HUES48 (cell line): Measurements from ENCODE around the gene ZBTB43.

Experiments used
- H3K27ac ChIP-seq: one replicate; pipeline ENCODE4 v1.7.0; 2013; ENCODE audit warnings: low read depth, low read length, inconsistent platforms
- H3K27me3 ChIP-seq: 2 replicates; pipeline ENCODE4 v1.6.1; 2013; ENCODE audit warnings: mild to moderate bottlenecking, low read length; ENCODE audit not compliant: control insufficient read depth, insufficient read depth
- H3K36me3 ChIP-seq: 2 replicates; pipeline ENCODE4 v1.6.1; 2013; ENCODE audit warnings: low read length; ENCODE audit not compliant: control insufficient read depth, insufficient read depth
- H3K4me1 ChIP-seq: 2 replicates; pipeline ENCODE4 v1.6.1; 2013; ENCODE audit warnings: mild to moderate bottlenecking, low read length; ENCODE audit not compliant: control insufficient read depth, insufficient read depth
- H3K4me3 ChIP-seq: 2 replicates; pipeline ENCODE4 v1.5.1; 2013; ENCODE audit warnings: mild to moderate bottlenecking, low read depth, low read length
- H3K9ac ChIP-seq: 2 replicates; pipeline ENCODE4 v1.6.1; 2013; ENCODE audit warnings: mild to moderate bottlenecking, low read depth, low read length, moderate library complexity
- H3K9me3 ChIP-seq: 2 replicates; pipeline ENCODE4 v1.6.1; 2013; ENCODE audit warnings: low read length; ENCODE audit not compliant: control insufficient read depth, insufficient read depth

Gene ZBTB43

GRCh38 chr9:126791406-126792230 lies 13.2 kb upstream of the ZBTB43 start:
- H3K4me1 ChIP-seq = no peaks in the 10 kb centered on the region
- no peaks in the 10 kb centered on the region for H3K27me3 ChIP-seq
- H3K9ac ChIP-seq = no peak overlapping the region
- no peak overlapping the region for H3K27ac ChIP-seq
- H3K9me3 ChIP-seq = no peaks in the 10 kb centered on the region
- no peaks in the 10 kb centered on the region for H3K36me3 ChIP-seq
- no peak overlapping the region for H3K4me3 ChIP-seq

GRCh38 chr9:126793686-126794417 lies 11.0 kb upstream of the ZBTB43 start:
- Histone ChIP-seq H3K9ac (no peak overlapping the region), H3K27me3 (no peaks in the 10 kb centered on the region), H3K4me3 (no peak overlapping the region), H3K9me3 (no peaks in the 10 kb centered on the region), H3K4me1 (no peaks in the 10 kb centered on the region), H3K36me3 (no peaks in the 10 kb centered on the region), H3K27ac (no peak overlapping the region)

GRCh38 chr9:126794441-126794840 lies 10.4 kb upstream of the ZBTB43 start:
- Histone ChIP-seq H3K36me3 (no peaks in the 10 kb centered on the region), H3K27ac (no peak overlapping the region), H3K4me3 (no peak overlapping the region), H3K27me3 (no peaks in the 10 kb centered on the region), H3K9ac (no peak overlapping the region), H3K4me1 (no peaks in the 10 kb centered on the region), H3K9me3 (no peaks in the 10 kb centered on the region)

GRCh38 chr9:126796758-126797157 lies 8.1 kb upstream of the ZBTB43 start:
- Histone ChIP-seq H3K9me3 (no peaks in the 10 kb centered on the region), H3K9ac (no peak overlapping the region), H3K36me3 (no peaks in the 10 kb centered on the region), H3K4me1 (no peaks in the 10 kb centered on the region), H3K4me3 (no peak overlapping the region), H3K27ac (no peak overlapping the region), H3K27me3 (no peaks in the 10 kb centered on the region)

- no peak overlapping the region for H3K4me3 ChIP-seq
- H3K27me3 ChIP-seq = no peaks in the 10 kb centered on the region
- H3K9me3 ChIP-seq = no peaks in the 10 kb centered on the region
- H3K27ac ChIP-seq = no peak overlapping the region
- no peaks in the 10 kb centered on the region for H3K4me1 ChIP-seq
- no peak overlapping the region for H3K9ac ChIP-seq
- no peaks in the 10 kb centered on the region for H3K36me3 ChIP-seq
These were observed 6.9 kb upstream of the ZBTB43 start for GRCh38 chr9:126797903-126798302.

- no peaks in the 10 kb centered on the region for H3K36me3 ChIP-seq
- no peaks in the 10 kb centered on the region for H3K4me1 ChIP-seq
- H3K27ac ChIP-seq = no peak overlapping the region
- H3K4me3 ChIP-seq = no peak overlapping the region
- no peak overlapping the region for H3K9ac ChIP-seq
- no peaks in the 10 kb centered on the region for H3K9me3 ChIP-seq
- no peaks in the 10 kb centered on the region for H3K27me3 ChIP-seq
These were observed 5.8 kb upstream of the ZBTB43 start for GRCh38 chr9:126799034-126799433.

GRCh38 chr9:126802318-126803059 lies 2.4 kb upstream of the ZBTB43 start:
- Histone ChIP-seq H3K27ac (no peak overlapping the region), H3K9me3 (no peaks in the 10 kb centered on the region), H3K27me3 (no peaks in the 10 kb centered on the region), H3K9ac (no peak overlapping the region), H3K4me3 (no peak overlapping the region), H3K4me1 (0 out of 2 replicates have a peak, but pooled peaks cover 8% of the 10 kb centered on the region), H3K36me3 (no peaks in the 10 kb centered on the region)

- Histone ChIP-seq H3K27me3 (no peaks in the 10 kb centered on the region), H3K9me3 (no peaks in the 10 kb centered on the region), H3K36me3 (peaks cover 7% of the 10 kb centered on the region), H3K4me1 (0 out of 2 replicates have a peak, but pooled peaks cover 8% of the 10 kb centered on the region), H3K27ac (peak overlapping the region; percentile 88), H3K4me3 (peak overlapping the region; percentile 93), H3K9ac (peak overlapping the region; percentile 44; the same call in 1 of the 2 replicates)
These were observed 593 bp upstream of the ZBTB43 start for GRCh38 chr9:126804198-126804695.

- Histone ChIP-seq H3K9ac (peak overlapping the region; percentile 68; the same call in 1 of the 2 replicates), H3K27me3 (no peaks in the 10 kb centered on the region), H3K4me1 (0 out of 2 replicates have a peak, but pooled peaks cover 8% of the 10 kb centered on the region), H3K27ac (peak overlapping the region; percentile 88), H3K4me3 (peak overlapping the region; percentile 93), H3K36me3 (peaks cover 10% of the 10 kb centered on the region), H3K9me3 (no peaks in the 10 kb centered on the region)
These were observed 868 bp downstream of the ZBTB43 start for GRCh38 chr9:126805554-126806262.

- Histone ChIP-seq H3K4me3 (no peak overlapping the region), H3K27me3 (no peaks in the 10 kb centered on the region), H3K9ac (no peak overlapping the region), H3K9me3 (no peaks in the 10 kb centered on the region), H3K27ac (no peak overlapping the region), H3K36me3 (peaks cover 13% of the 10 kb centered on the region), H3K4me1 (0 out of 2 replicates have a peak, but pooled peaks cover 8% of the 10 kb centered on the region)
These were observed 1.5 kb downstream of the ZBTB43 start for GRCh38 chr9:126806336-126806735.
